HG03575 (cell line): ENCODE results near the gene RHEBL1.
"Not testable (repeated sequence)": the region's sequence is repeated elsewhere in the genome, so short reads cannot be mapped to it uniquely, and the experiment has no call there.

Experiments
- ATAC-seq: cut with Tn5 transposase; IDR thresholded peaks from one replicate; pipeline ENCODE4 v1.9.1; 2021; ENCODE audit not compliant: unreplicated experiment, insufficient number of reproducible peaks, low FRiP score; ENCODE audit errors: extremely low read depth

RHEBL1 gene

DNA sequence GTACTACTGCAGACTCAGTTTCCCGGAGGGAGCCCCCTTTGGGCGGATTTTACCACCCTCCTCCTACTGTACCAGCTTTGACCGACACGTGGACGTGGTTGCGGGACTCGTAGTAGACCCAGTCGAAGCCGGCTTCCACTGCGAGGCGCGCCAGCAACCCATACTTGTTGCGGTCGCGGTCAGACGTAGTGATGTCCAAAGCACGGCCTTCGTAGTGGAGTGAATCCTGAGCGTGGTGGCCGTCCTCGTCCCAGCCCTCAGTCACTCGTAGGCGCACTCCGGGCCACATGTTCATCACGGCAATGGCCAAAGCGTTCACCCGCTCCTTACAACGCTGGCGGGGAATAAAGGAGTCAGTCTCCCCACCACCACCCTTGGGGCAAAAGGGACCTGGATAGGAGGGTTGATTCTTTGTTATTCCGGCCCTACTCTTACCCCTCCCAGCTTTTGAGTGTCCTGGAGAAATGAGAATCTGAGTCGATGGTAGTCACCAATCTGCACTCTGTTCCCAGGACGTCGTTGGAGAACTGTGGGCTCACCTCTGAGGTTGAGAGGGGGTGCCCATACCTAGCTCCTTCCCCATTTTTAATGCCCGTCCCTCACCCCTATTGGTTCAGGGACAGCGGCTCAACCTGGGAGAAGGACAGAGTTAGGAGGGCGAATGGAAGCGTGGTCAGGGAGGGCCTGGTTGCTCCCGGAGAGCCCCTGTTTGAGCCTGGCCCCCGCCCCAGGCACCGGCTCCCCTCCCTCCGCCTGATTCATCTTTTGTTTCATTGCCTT, 21.5 kb upstream of the RHEBL1 start:
- no peak for ATAC-seq

DNA sequence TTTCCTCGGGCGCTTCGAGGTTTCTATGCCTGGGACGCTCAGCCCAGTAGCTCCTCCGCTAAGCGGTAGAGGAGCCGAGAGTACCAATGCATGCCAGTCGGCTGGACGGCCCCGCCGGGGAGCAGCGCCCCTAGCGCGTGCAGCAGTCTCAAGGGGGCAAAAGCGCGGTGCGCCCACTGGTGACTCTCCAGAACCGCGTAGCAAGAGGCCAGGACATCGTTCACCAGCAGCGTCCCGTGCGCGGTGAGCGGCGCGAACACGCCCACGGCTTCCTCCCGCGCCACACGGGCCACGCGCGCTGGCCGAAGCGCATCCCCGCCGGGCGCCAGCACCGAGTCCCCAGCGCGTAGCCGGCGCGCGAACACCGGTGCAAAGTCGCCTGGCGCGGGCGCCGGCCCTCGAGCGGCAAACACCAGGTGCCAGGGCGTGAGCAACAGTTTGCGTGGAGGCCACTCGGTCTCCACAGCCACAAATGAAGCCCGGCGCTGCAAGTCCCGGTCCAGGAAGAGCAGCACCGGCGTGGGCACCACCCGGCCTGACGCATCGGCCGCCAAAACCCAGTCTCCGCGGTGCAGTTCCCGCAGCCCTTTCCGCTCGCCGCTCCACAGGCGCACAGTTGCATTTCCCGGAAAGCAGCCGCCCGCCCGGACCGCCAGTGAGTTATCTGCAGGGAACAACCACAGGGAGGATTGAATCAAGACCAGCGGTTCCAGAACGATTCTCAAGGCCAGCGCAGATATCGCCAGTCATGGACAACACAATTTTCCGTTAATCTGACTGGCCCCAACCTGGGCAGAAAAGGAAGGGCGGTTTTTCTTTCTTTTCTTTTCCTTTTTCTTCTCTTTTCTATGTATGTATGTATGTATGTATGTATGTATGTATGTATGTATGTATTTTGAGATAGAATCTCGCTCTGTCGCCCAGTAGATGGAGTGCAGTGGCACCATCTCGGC, 20.3 kb upstream of the RHEBL1 start:
- no peak for ATAC-seq

DNA sequence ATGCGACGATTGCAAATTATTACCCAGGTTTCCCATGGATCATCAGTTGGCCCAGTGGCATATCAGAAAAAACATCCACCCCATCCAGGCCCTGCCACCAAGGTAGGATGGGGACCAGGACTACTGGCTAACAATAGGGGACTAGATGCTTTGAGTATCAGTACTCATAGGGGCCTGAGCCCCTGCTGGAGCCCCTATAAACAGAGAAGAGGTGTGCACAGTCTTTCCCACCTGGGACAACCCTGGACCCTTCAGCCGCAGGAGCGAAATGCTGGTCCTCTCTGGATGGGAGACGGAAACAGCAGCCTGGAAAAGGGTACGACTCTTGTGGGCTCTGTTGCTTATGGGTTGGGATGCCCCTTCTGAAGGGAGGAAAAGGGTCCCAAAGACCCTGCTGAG, 19.2 kb upstream of the RHEBL1 start:
- ATAC-seq: no peak

DNA sequence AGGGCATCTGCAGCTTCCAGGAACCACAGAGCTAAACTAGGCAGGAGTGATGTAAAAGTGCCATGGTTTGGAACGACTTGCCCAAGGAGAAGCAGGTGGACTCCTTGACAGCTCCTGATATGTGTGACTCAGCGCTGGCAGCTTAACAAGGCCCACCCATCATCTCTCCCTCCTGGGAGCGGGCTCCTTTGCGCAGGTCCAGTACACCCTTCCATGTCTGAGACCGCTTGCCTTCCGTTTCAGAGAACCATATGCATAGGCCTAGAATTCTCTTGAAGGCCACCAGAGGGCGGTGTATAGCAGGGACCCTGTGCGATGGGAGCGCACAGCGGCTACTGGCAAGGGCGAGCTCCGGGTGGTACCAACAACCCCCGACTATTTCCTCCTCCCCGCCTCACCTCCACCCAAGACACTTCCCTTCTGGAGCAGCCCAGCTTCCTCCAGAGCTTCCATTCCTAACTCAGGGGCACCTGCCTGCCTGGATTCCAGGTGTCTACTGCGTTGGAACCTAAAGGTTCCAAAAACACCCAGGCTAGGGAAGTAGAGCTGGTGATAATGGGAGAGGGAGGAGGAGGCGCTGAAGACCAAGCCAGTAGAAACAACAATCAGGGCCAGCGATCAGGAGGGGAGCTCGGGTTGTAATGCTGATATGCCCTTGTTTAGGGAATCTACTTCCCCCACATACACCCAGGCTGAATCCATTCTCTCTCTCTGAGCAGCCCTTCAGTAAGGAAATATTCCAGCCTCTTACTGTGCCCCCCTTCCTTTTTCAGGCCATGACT, 18.6 kb upstream of the RHEBL1 start:
- no peak for ATAC-seq

DNA sequence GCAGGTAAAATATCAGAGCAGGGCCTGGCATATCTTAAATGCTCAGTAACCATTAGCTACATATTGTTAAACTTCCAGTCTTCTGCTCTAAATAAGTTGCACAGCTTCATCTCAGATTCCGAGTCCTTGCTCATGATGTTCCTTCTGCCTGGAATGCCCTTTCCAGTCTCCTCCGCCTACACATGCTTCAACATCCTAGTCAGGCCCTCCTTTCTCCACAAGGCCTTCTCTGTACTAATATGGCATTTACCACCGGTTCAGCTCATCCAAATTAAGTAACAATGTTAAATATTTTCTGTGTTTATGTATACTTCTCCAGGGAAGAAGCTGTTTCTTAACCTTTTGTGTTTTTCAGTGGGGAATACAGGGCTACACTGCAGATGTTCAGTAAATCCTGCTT, 16.3 kb upstream of the RHEBL1 start:
- ATAC-seq: no peak

DNA sequence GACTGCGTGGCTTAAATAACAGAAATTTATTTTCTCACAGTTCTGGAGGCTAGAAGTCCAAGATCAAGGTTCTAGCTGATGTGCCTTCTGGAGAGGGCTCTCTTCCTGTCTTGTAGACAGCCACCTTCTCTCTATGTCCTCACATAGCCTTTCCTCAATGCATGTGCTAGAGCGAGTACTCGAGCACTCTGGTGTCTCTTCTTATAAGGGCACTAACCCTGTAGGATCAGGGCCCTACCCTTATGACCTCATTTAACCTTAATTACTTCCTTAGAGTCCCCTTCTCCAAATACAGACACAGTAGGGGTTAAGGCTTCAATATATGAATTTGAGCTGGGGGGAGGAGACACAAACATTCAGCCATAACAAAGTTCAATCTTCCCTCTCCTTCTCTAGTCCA, 14.7 kb upstream of the RHEBL1 start:
- ATAC-seq: no peak

DNA sequence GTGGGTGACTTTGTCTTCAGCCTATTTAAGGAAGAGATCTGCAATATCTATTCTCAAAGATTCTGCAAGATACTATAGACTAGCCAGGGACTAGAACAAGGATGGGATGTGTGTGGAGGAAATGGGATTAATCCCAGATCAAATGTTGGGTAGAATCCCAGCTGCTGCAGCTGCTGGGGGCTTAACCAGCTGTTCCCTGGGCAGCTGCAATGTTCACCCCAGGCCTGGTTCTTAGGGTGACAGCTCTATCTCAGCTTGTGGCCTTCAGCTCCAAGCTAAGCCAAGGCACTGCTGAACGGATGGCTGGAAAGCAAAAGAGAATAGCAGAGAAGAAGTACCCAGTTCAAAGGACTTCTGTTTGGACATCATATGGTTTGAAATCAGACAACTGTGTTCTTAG, 10.0 kb upstream of the RHEBL1 start:
- ATAC-seq: no peak

DNA sequence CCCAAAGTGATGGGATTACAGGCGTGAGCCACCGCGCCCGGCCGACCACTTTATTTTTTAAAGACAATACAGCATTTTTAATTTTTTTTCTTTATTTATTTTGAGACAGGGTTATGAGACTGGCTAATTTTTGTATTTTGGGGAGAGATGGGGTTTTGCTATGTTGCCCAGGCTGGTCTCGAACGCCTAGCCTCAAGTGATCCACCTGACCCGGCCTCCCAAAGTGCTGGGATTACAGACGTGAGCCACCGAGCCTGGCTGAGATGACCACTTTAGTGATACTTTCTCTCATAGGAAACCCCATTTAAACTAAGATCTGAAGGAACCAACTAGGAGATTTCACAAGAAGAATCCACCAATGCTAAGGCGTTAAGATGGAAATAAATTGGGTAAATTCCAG, 1.2 kb upstream of the RHEBL1 start:
- ATAC-seq: no peak

DNA sequence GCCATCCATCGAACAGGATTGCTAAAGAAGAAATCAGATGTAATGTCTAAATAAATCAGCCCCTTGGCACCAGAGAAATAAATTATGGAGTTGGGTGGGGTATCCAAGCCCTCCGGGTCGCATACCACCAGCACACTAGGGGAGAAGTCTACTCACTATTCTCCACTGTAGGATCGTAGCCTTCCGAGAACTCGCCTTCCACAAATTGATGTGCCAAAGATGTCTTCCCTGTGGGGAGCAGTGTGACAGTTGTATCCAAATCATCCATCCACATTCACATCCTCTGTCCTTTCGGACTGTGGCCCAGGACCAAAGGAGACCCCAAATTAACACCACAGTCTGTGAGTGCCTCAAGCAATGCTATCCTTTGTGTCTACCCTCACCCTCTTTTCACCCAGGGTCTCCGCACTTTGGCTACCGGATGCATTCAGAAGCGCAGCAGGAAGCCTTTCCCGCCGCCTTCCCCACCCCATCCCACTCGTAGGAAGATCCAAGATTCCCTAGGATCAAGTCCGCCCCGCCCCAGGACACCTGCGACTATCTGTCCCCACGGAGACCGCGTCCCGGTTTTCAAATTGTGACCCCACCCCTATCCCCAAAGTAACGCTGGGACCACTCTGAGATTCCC, 786 bp downstream of the RHEBL1 start:
- ATAC-seq: no peak

DNA sequence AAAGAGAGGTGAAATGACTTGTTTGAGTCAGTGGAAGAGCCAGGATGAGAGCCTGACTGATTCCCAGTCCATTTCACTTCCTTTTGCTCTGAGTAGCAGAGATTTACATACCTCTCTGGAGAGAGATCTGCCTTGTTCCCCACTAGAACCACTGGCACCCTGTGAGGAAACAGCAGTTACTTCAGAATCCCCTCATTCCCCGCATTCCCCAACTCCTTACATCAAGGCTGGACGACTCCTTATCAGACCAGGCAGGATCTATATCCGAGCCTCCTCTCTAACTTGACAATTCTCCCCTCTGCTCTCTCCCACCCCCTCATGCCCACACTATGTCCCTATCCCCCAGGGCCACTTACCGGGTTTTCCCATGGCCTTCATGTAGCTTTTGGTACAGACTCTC, 3.7 kb downstream of the RHEBL1 start:
- ATAC-seq: no peak

DNA sequence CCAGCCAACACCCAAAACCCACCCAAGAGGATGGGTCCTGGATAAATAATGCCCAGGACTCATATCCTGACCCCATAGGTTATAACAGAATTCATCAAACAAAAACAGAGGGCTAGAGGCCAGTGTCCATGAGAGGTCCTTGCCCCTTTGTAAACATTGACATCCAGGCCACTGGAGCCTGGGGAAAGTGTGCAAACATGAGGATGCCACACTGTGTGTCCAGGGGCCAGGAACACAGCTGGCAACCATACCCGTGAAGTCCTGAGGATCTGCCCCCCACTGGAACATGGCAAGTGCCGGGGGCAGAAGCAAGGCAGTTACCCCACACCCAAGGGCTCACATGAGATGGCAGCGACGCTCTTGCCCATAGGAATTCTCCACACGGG, 5.0 kb downstream of the RHEBL1 start:
- no peak for ATAC-seq

DNA sequence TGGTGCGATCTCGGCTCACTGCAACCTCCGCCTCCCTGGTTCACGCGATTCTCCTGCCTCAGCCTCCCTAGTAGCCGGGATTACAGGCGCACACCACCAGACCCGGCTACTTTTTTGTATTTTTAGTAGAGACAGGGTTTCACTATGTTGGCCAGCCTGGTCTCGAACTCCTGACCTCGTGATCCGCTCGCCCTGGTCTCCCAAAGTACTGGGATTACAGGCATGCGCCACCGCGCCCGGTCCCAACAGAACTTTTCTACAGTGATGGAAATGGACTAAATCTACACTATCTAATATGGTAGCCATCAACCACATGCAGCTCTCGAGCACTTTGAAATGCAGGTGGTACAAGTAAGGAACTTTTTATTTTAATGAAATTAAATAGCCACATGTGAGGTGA, 7.9 kb downstream of the RHEBL1 start:
- ATAC-seq: not testable (repeated sequence)

DNA sequence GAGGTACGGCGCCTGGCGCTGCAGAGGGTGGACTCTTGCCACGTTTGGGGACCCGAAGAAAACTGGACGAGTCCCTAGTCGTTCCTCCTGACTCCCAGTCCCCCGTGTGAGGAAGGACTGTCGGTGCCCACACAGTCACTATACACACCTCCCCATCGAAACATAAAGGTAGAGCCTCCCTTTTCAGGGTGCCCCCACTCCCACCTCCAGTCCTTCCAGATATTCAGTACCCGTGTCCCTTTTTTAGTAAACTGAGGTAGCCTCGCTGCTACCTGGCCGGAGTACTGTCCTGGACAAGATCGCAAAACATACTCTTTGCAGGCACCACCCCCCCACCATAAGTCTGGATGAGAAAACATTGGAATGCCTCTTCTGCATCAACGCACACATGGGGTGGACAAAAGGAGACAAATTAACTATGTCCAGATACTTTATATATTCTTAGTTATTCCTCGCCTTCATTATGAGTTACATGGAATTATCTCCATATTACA, 8.6 kb downstream of the RHEBL1 start:
- no peak for ATAC-seq

DNA sequence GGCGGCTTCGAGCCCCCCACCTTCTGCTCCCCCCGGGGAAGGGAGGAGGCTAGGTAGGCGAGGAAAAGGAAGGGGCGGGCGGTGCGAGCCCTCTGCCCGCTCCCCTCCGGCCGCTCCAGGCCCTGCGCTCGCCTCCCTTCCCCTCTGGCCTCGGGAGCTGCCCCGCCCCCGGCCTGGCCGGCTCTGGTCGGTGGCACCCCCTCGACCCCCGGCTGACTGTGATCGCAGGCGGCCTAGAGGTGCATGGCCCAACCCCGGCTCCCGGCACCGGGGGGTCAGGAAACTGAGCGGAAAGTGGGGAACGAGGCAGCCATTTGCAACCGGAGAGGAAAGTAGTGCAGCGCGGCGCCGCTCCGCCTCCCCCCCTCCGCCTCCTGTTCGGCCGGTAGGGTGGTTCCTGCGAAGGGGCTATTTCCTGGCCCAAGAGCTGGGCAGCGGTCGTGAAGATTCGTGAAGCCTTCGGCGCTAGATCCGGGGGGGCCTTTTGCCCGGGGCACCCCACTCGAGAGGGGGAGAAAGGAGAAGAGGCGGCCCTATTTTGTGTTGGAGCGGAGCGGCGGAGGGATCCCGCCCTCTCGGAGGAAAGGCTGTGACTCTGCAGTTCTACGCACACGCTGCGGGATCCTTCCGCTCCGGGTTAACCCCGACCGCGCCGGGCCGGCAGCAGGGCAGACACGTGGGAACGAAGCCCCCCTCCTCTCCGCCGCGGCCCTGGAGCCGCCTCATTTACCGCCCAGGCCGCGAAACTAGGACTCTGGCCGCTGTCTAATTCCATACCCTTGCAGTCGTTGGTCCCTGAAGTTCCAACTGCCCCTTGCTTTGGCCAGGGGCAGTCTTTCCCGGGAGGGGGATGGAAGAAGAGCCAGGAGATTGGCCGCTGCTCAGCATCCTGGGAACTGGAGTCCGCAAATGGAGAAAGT, 9.3 kb downstream of the RHEBL1 start, which contains the start of gene KMT2D:
KMT2D (minus strand) TSS at position 558 of the 920 bp plus-strand sequence. CDS start 5,470 bp downstream, outside the sequence.
- ATAC-seq: no peak

DNA sequence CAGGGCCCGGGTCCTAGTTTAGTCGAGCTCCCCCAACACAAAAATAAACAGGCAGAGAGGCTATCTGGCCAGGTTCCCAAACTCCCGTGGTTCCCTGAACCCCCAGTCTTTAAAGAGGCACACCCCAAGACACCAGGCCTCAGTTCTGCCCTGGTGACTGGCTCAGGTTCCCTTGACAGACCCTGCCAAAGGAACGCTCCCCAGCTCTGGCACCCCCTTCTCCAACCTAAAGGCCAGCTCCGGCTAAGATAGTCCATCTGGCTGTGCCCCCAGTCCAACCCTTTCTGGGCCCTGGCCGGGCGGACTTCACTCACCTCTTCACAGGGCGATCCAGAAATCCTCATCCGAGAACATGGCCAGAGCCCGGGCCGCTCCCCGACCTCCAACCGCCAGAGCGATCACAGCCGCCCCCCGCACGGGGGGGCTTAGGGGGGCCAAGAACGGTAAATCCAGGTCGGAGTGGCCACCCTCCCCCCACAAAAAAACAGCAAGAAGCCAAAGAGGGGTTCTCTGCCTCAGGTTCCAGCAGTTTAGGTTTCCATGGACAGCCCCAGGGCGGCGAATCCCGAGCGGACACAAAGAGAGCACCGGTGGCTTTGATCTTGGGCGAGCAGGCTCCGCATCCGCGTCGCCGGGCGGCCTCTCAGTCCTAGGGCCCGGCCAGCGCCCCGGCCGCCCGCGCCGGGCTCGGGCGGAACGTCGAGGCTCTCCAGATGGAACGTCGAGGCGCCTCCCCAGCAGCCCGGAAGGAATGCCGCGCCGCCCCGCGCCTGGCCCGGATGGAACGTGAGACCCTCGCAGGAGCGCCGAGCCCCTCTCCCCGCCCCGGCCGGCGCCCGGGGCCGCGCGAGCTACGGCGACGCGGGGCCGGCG, 10.2 kb downstream of the RHEBL1 start:
- ATAC-seq: no peak

DNA sequence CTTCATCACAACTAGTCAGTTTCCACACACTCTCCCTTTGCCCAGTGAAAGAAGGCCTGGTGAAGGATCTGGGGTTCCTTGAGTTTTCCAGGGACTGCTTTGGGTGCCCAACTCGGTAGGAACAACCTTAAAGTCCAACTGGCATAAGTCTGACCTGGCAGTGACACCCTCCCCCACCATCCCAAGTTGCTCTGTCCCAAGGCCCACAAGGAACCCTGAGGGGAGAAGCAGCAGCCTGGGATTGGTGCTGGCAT, 10.8 kb downstream of the RHEBL1 start:
- no peak for ATAC-seq

DNA sequence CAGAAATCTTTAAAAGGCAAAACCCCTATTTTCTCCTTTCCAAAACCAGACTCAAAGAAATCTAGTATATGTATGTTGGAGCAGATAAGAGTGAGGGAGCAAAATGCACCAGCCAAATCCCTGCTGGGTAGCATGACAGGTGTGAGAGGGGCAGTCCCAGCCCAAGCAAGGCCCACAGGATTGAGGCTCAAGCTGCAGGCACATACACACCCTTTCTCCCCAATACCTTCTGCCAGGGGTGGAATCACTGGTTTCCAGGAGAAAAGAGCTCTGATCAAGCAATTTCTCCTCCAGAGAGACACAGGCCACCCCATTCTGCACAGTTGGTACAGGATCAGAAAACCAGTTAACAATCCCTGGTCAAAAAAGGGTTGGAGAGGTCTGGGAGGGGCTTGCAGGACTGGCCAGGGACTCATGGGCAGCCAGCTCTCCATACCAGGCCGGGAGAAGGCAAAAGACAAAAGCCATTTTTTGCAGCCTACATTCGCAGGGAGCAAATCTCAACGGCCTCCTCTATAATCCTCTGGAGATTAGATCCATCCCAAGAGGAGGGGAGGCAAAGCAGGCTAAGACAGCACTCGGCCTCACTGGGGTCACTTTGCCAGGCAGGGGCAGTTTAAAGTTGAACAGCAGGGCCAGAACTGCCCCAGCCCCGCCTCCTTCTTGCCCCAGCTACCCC, 11.3 kb downstream of the RHEBL1 start:
- no peak for ATAC-seq
